ENCODE data around the gene SCAMP5. TPM values are rescaled to one million over a fixed set of nuclear protein-coding genes. Genes with fewer than 3 reads are reported as not detected.

SCAMP5 gene
- total RNA-seq, 4 donors from 2014 or later: 5.0 to 78.1 (median 53.4) TPM

DNA sequence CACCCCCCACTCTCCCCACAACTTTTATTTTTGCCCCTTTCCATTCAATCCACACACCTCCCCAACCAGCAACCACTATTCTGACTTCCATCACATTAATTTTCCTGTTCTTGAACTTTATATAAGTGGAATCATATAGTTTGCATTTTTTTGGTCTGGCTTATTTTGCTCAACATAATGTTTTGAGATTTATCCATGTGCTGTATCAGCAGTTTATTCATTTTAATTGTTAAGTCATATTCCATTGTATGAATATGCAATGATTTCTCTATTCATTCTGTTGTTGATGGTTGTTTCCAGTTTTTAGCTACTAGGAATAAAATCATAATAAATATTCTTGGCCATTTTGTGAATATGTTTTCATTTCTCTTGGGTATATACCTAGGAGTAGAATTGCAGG lies 5.8 kb upstream of the SCAMP5 start:
- no peaks in the 10 kb centered on the region for H3K9me3 ChIP-seq
- no peak overlapping the region for H3K27ac ChIP-seq
- no peak for DNase-seq
- no peaks in the 10 kb centered on the region for H3K27me3 ChIP-seq
- no peaks in the 10 kb centered on the region for H3K36me3 ChIP-seq
- no peak overlapping the region for H3K4me3 ChIP-seq
- no peak for TF ChIP-seq POLR2A (IDR thresholded peaks at IDR 0.05)
- TF ChIP-seq, protein P1, sequence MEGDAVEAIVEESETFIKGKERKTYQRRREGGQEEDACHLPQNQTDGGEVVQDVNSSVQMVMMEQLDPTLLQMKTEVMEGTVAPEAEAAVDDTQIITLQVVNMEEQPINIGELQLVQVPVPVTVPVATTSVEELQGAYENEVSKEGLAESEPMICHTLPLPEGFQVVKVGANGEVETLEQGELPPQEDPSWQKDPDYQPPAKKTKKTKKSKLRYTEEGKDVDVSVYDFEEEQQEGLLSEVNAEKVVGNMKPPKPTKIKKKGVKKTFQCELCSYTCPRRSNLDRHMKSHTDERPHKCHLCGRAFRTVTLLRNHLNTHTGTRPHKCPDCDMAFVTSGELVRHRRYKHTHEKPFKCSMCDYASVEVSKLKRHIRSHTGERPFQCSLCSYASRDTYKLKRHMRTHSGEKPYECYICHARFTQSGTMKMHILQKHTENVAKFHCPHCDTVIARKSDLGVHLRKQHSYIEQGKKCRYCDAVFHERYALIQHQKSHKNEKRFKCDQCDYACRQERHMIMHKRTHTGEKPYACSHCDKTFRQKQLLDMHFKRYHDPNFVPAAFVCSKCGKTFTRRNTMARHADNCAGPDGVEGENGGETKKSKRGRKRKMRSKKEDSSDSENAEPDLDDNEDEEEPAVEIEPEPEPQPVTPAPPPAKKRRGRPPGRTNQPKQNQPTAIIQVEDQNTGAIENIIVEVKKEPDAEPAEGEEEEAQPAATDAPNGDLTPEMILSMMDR (IDR thresholded peaks at IDR 0.05): no peak
- no peaks in the 10 kb centered on the region for H3K4me1 ChIP-seq

DNA sequence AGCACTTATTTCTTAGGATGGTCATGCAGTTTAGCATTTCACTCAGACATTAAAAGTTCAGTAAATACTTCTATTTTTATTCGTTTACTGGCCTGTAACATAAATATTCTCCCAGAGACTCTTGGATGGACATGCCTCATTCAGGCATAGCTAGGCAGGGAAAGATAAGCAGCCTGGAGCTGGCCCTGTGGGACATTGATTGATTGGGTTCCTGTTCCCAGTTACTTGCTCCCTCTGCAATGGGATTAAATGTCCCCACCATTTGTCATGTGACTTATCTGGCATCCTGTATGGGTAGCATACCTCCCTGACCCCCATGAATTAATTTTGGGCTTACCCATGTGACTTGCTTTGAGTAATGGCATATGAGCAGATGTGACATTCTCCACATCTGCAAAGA lies 2.7 kb upstream of the SCAMP5 start:
- H3K27me3 ChIP-seq: no peaks in the 10 kb centered on the region
- H3K4me1 ChIP-seq: peaks cover 2 to 11% (median 7%) of the 10 kb centered on the region in 4 donors
- H3K4me3 ChIP-seq: no peak overlapping the region
- TF ChIP-seq, protein P1 (IDR thresholded peaks at IDR 0.05): no peak
- TF ChIP-seq POLR2A (IDR thresholded peaks at IDR 0.05): no peak
- H3K27ac ChIP-seq: no peak overlapping the region
- no peaks in the 10 kb centered on the region for H3K9me3 ChIP-seq
- H3K36me3 ChIP-seq: no peaks in the 10 kb centered on the region
- no peak for DNase-seq

DNA sequence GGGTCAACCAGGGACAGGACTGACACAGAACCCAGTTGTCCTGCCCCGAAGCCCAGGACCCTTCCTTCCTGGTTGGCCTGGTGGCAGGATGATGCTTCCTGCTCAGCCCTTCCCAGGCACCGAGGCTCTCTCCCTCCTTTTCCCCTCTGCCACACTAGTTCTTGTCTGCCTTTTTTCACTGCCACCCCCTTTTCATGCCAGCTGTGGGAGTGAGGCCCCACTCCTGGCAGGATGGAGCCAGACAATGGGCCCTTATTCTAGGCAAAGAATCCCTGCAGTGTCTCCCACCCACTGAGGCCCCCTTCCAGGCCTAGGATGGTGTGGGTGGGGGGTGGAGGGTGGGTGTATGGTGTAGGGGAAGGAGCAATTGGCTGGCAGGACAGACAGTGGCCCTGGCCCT lies 1.1 kb upstream of the SCAMP5 start:
- no peaks in the 10 kb centered on the region for H3K27me3 ChIP-seq
- H3K36me3 ChIP-seq: no peaks in the 10 kb centered on the region
- no peak for DNase-seq
- TF ChIP-seq POLR2A (IDR thresholded peaks at IDR 0.05): no peak
- TF ChIP-seq, protein P1 (IDR thresholded peaks at IDR 0.05): no peak
- no peaks in the 10 kb centered on the region for H3K9me3 ChIP-seq
- no peak overlapping the region for H3K27ac ChIP-seq
- peaks cover 2 to 11% (median 7%) of the 10 kb centered on the region in 4 donors for H3K4me1 ChIP-seq
- H3K4me3 ChIP-seq: no peak overlapping the region

DNA sequence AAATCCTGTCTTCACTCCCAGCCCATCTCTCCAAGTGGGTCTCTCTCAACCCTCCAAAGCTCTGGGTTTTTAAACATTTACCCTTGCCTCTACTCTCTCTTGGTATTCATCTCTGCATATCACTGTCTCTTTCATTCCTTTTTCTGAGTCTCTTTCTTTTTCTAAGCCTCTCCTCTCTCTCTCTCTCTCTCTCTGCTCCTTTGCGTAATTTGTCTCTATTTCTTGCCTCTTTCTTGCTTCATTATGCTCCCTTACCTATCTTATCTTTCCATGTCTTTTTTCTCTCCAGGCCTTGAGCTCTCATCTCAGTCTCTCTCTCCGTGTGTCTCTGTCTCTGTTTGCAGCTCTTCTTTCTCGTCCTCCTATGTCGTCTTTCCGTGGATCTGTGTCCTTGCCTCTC lies 678 bp upstream of the SCAMP5 start:
- Histone ChIP-seq H3K4me1 (peaks cover 2 to 11% (median 7%) of the 10 kb centered on the region in 4 donors), H3K27ac (no peak overlapping the region), H3K27me3 (no peaks in the 10 kb centered on the region), H3K36me3 (no peaks in the 10 kb centered on the region), H3K4me3 (peak overlapping the region in 1 of 4 donors; percentile 79), H3K9me3 (no peaks in the 10 kb centered on the region)
- no peak for DNase-seq
- TF ChIP-seq POLR2A (IDR thresholded peaks at IDR 0.05): no peak
- TF ChIP-seq, protein P1 (IDR thresholded peaks at IDR 0.05): no peak

DNA sequence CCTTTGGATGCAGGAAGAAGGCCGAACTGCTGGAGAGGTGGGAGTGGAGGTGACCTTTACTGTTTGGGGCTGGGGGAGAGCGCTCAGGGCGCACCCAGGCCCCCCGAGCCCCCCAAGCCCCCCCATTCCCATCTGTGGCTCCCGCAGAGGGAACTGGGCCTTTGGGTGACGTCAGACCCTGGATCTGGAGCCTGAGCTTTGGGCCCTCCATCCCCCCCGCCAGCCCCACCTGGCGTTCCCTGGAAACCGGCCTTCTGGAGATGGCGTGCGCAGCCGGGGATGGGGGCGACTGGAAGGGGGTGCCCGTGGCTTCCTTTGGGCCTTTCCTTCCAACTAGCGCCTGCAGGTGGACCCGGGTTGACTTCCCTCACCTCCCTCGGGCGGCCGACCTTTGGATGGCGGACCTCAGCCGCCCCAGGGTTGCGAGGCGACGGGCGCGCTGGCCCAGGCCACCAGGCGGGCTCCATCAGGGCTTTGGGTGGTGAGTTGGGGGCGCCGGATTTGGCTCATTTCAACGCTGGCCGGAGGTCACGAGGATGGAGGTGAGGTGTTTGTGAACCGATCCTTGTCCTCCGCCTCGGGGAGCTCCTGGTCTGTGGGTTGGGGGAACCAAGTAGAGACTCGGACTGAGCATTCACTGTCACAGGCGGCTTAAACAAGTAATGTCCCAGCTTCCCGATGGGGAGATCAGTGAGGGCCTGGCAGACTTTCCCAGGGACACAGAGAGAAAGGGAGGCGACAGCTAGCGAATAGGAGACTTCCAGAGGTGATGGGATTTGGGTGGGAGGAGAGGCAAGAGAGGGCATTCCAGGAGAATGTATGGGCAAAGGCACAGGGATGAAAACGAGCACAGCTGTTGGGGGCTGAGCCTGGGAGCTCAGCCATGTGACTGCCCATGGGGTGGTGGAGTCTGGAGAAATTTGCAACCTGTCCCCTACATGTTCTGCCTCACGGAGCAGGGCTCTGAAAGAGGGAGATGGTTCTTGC lies 709 bp downstream of the SCAMP5 start:
- Histone ChIP-seq H3K27ac (peak overlapping the region in 2 of 4 donors; percentile 27 to 64), H3K4me3 (peak overlapping the region; percentile 51 to 79 (median 64)), H3K9me3 (no peaks in the 10 kb centered on the region), H3K27me3 (no peaks in the 10 kb centered on the region), H3K4me1 (peaks cover 2 to 11% (median 7%) of the 10 kb centered on the region in 4 donors), H3K36me3 (no peaks in the 10 kb centered on the region)
- peak in 2 of 3 donors; percentile 58 to 64 for DNase-seq
- TF ChIP-seq, protein P1 (IDR thresholded peaks at IDR 0.05): peak in 2 of 6 experiments; percentile 5 to 24
- no peak for TF ChIP-seq POLR2A (IDR thresholded peaks at IDR 0.05)

All from Peyer's patch (tissue), 4 donors.